ENCODE measurements around the gene CD84. TPM values are rescaled to one million over a fixed set of nuclear protein-coding genes. Genes with fewer than 3 reads are reported as not detected.

CD84 gene
- total and polyA plus RNA-seq, 4 donors = 1.9 to 18.8 (median 10.7) TPM

Other genes with a start within 250 kb of the CD84 start
- gene COPA, start 236.2 kb downstream of the CD84 start, total RNA-seq = 100 to 1,000 TPM; 158 to 159 TPM
- 10 to 100 TPM; 64.6 to 91.4 TPM for gene COPA, start 236.2 kb downstream of the CD84 start, polyA plus RNA-seq
- 10 to 100 TPM; 72.2 to 85.9 TPM for gene NCSTN, start 236.1 kb downstream of the CD84 start, total RNA-seq
- 10 to 100 TPM; 46.5 to 83.4 TPM for gene NCSTN, start 236.1 kb downstream of the CD84 start, polyA plus RNA-seq
- under 1 TPM; 0.09 to 0.18 TPM for gene NHLH1, start 212.4 kb downstream of the CD84 start, total RNA-seq
- under 1 TPM; 0.12 to 0.21 TPM for gene NHLH1, start 212.4 kb downstream of the CD84 start, polyA plus RNA-seq
- 10 to 100 TPM in 1 of 2 donors, 1 to 10 TPM in 1; 2.7 to 13.9 TPM for gene VANGL2, start 178.9 kb downstream of the CD84 start, total RNA-seq
- gene VANGL2, start 178.9 kb downstream of the CD84 start, polyA plus RNA-seq = 1 to 10 TPM; 1.3 to 1.7 TPM
- 1 to 10 TPM; 1.9 to 2.4 TPM for gene SLAMF6, start 56.2 kb downstream of the CD84 start, total RNA-seq
- gene SLAMF6, start 56.2 kb downstream of the CD84 start, polyA plus RNA-seq = 1 to 10 TPM in 1 of 2 donors, under 1 TPM in 1; 0.73 to 2.4 TPM
- gene SLAMF1, start 67.5 kb upstream of the CD84 start, total RNA-seq = 1 to 10 TPM in 1 of 2 donors, under 1 TPM in 1; 0.95 to 2.0 TPM
- gene SLAMF1, start 67.5 kb upstream of the CD84 start, polyA plus RNA-seq = 10 to 100 TPM in 1 of 2 donors, under 1 TPM in 1; 0.39 to 27.0 TPM
- 10 to 100 TPM; 17.6 to 33.6 TPM for gene CD48, start 132.3 kb upstream of the CD84 start, total RNA-seq
- gene CD48, start 132.3 kb upstream of the CD84 start, polyA plus RNA-seq = 100 to 1,000 TPM in 1 of 2 donors, 10 to 100 TPM in 1; 16.4 to 126 TPM
- 10 to 100 TPM in 1 of 2 donors, 1 to 10 TPM in 1; 8.6 to 11.5 TPM for gene SLAMF7, start 159.8 kb upstream of the CD84 start, total RNA-seq
- gene SLAMF7, start 159.8 kb upstream of the CD84 start, polyA plus RNA-seq = 10 to 100 TPM in 1 of 2 donors, 1 to 10 TPM in 1; 4.6 to 69.4 TPM
- gene LY9, start 216.7 kb upstream of the CD84 start, total RNA-seq = 1 to 10 TPM; 1.3 to 3.4 TPM
- gene LY9, start 216.7 kb upstream of the CD84 start, polyA plus RNA-seq = 1 to 10 TPM in 1 of 2 donors, under 1 TPM in 1; 0.94 to 1.5 TPM